HepG2 (cell line): ENCODE data around the gene GHRL.

Experiments
- FOXA3 ChIP-seq: IDR thresholded peaks from 2 replicates; pipeline ENCODE4 v1.6.1; 2016; ENCODE audit warnings: missing genetic modification reagents, missing compliant biosample characterization
- KAT8 ChIP-seq: IDR thresholded peaks from 2 replicates; pipeline ENCODE4 v1.6.1; 2016; ENCODE audit warnings: missing genetic modification reagents, missing compliant biosample characterization
- MIER2 ChIP-seq: IDR thresholded peaks from 2 replicates; pipeline ENCODE4 v1.6.1; 2016; ENCODE audit warnings: missing biosample characterization, missing genetic modification reagents
- MYC ChIP-seq: sonication (generic); formaldehyde crosslinking; IDR thresholded peaks from 2 replicates; pipeline ENCODE4 v1.9.0; 2021; ENCODE audit warnings: missing genetic modification reagents, borderline replicate concordance
- PHF20 ChIP-seq: sonication (generic); formaldehyde crosslinking; IDR thresholded peaks from 2 replicates; pipeline ENCODE4 v1.5.0; 2020; ENCODE audit warnings: mild to moderate bottlenecking, missing genetic modification reagents
- RFX5 ChIP-seq: IDR thresholded peaks from 2 replicates; pipeline ENCODE4 v1.6.1; 2011; ENCODE audit warnings: low read depth, low read length, improper control_type of control experiment
- ZNF121 ChIP-seq: sonication (generic); formaldehyde crosslinking; IDR thresholded peaks from 2 replicates; pipeline ENCODE4 v1.5.0; 2020; ENCODE audit warnings: mild to moderate bottlenecking, missing genetic modification reagents
- ZNF205 ChIP-seq: IDR thresholded peaks from 2 replicates; pipeline ENCODE4 v1.6.1; 2018; ENCODE audit warnings: missing biosample characterization, missing genetic modification reagents
- TF ChIP-seq, protein P1 (sequence below): sonication (generic); formaldehyde crosslinking; IDR thresholded peaks from 2 replicates; pipeline ENCODE4 v1.5.0; 2020; ENCODE audit warnings: mild to moderate bottlenecking, missing genetic modification reagents, moderate library complexity

DNA sequence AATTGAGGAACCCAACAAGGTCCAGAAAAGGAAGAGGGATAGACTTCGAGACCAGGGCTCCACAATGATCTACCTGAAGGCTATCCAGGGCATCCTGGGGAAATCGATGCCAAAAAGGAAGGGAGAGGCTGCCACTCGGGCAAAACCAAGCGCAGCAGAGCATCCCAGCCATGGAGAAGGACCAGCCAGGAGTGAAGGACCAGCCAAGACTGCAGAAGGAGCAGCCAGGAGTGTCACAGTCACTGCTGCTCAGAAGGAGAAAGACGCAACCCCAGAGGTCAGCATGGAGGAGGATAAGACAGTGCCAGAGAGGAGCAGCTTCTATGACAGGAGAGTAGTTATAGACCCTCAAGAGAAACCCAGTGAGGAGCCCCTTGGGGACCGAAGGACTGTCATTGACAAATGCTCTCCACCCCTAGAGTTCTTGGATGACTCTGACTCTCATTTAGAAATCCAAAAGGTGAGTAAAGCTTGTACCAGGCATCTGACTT is 32.5 kb downstream of the GHRL start:
- TF ChIP-seq RFX5 (no peak), MYC (CRISPR knock-in tag) (no peak), ZNF205 (CRISPR knock-in tag) (no peak), FOXA3 (CRISPR knock-in tag) (no peak), ZNF121 (CRISPR knock-in tag) (no peak), PHF20 (CRISPR knock-in tag) (no peak), MIER2 (CRISPR knock-in tag) (no peak), KAT8 (no peak)
- TF ChIP-seq, protein P1, sequence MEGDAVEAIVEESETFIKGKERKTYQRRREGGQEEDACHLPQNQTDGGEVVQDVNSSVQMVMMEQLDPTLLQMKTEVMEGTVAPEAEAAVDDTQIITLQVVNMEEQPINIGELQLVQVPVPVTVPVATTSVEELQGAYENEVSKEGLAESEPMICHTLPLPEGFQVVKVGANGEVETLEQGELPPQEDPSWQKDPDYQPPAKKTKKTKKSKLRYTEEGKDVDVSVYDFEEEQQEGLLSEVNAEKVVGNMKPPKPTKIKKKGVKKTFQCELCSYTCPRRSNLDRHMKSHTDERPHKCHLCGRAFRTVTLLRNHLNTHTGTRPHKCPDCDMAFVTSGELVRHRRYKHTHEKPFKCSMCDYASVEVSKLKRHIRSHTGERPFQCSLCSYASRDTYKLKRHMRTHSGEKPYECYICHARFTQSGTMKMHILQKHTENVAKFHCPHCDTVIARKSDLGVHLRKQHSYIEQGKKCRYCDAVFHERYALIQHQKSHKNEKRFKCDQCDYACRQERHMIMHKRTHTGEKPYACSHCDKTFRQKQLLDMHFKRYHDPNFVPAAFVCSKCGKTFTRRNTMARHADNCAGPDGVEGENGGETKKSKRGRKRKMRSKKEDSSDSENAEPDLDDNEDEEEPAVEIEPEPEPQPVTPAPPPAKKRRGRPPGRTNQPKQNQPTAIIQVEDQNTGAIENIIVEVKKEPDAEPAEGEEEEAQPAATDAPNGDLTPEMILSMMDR (CRISPR knock-in tag) = no peak
